ENCODE results near the gene FRMD3.

- TF ChIP-seq CTCF (IDR thresholded peaks at IDR 0.05) = peak in 9 of 12 donors; percentile 9 to 52 (median 44)
- no peak for TF ChIP-seq POLR2A (IDR thresholded peaks at IDR 0.05)
These were observed 334.2 kb downstream of the FRMD3 start for GRCh38 chr9:83204047-83204446.
